GM23338 (cell line): Measurements from ENCODE around the gene XG.
"Not testable (repeated sequence)": the region's sequence is repeated elsewhere in the genome, so short reads cannot be mapped to it uniquely, and the experiment has no call there.

Source experiments
- CTCF ChIP-seq, 2 experiments: fragments of 200-600 bp in 1 of 2; sonication (generic) in 1 of 2; conservative IDR thresholded peaks; 2 replicates each; pipeline versions ENCODE4 v1.5.1 to v1.6.1; 2016 to 2017; ENCODE audit warnings: antibody characterized with exemption in 2 of 2, low read depth in 2 of 2, mild to moderate bottlenecking in 2 of 2, moderate library complexity in 1 of 2
- EZH2 ChIP-seq: fragments of 200-600 bp; sonication (generic); IDR thresholded peaks from one replicate; pipeline ENCODE4 v1.8.0; 2017; ENCODE audit warnings: antibody characterized with exemption, mild to moderate bottlenecking, low read depth; ENCODE audit not compliant: unreplicated experiment
- EZH2phosphoT487 ChIP-seq: fragments of 200-600 bp; sonication (generic); IDR thresholded peaks from one replicate; pipeline ENCODE4 v1.8.1; 2018; ENCODE audit warnings: antibody characterized with exemption; ENCODE audit not compliant: unreplicated experiment
- REST ChIP-seq: IDR thresholded peaks from one replicate; pipeline ENCODE4 v1.6.1; 2018; ENCODE audit warnings: antibody characterized with exemption; ENCODE audit not compliant: unreplicated experiment

- not testable (repeated sequence) for TF ChIP-seq CTCF (conservative IDR thresholded peaks at IDR 0.05; ENCODE audit: low read depth in 2 of 2); EZH2; REST; EZH2phosphoT487
These were observed 5.6 kb upstream of the XG start for GRCh38 chrX:2746250-2746649.
